Liver (tissue), 9 donors: ENCODE results near the gene AEN. TPM values are rescaled to one million over a fixed set of nuclear protein-coding genes. Genes with fewer than 3 reads are reported as not detected.

Experiments used
- DNase-seq: peaks from one replicate; pipeline ENCODE4 v3.0.0-alpha.2; 2017; ENCODE audit warnings: low spot score
- H3K27ac ChIP-seq, 2 donors: one replicate each; pipeline ENCODE4 v1.7.0; 2013; ENCODE audit warnings: inconsistent platforms in 2 of 2, low read length in 2 of 2, control low read depth in 1 of 2, low read depth in 1 of 2, mild to moderate bottlenecking in 1 of 2
- H3K27me3 ChIP-seq, 4 donors: one replicate each; pipeline versions ENCODE4 v1.6.1 to v1.7.0; 2013; ENCODE audit warnings: low read length in 3 of 4, inconsistent platforms in 1 of 4, mild to moderate bottlenecking in 1 of 4, moderate library complexity in 1 of 4; ENCODE audit not compliant: control insufficient read depth in 4 of 4, insufficient read depth in 4 of 4
- H3K36me3 ChIP-seq, 4 donors: one replicate each; pipeline versions ENCODE4 v1.6.1 to v1.7.0; 2013; ENCODE audit warnings: low read length in 3 of 4, mild to moderate bottlenecking in 3 of 4, low read depth in 1 of 4, moderate library complexity in 1 of 4; ENCODE audit not compliant: control insufficient read depth in 4 of 4, insufficient read depth in 3 of 4
- H3K4me1 ChIP-seq, 4 donors: one replicate each; pipeline versions ENCODE4 v1.6.1 to v1.7.0; 2013; ENCODE audit warnings: low read length in 3 of 4, mild to moderate bottlenecking in 3 of 4, moderate library complexity in 1 of 4; ENCODE audit not compliant: control insufficient read depth in 4 of 4, insufficient read depth in 4 of 4
- H3K4me3 ChIP-seq, 3 donors: one replicate each; pipeline versions ENCODE4 v1.6.1 to v1.7.0; 2013; ENCODE audit warnings: low read length in 3 of 3, control low read depth in 1 of 3, low read depth in 1 of 3, mild to moderate bottlenecking in 1 of 3
- H3K9ac ChIP-seq, 2 donors: one replicate each; pipeline ENCODE4 v1.7.0; 2013; ENCODE audit warnings: low read length in 2 of 2, mild to moderate bottlenecking in 2 of 2, moderate library complexity in 2 of 2, control low read depth in 1 of 2, low read depth in 1 of 2
- H3K9me3 ChIP-seq, 4 donors: one replicate each; pipeline versions ENCODE4 v1.6.1 to v1.7.0; 2013; ENCODE audit warnings: low read length in 3 of 4; ENCODE audit not compliant: control insufficient read depth in 4 of 4
- ATF3 ChIP-seq: IDR thresholded peaks from 2 replicates; pipeline ENCODE4 v1.6.1; 2016; ENCODE audit warnings: antibody characterized with exemption
- EGR1 ChIP-seq, 2 donors: IDR thresholded peaks; 2 replicates each; pipeline ENCODE4 v1.6.1; 2016 to 2018; ENCODE audit warnings: antibody characterized with exemption in 2 of 2, low read depth in 2 of 2
- FOXA1 ChIP-seq: IDR thresholded peaks from 2 replicates; pipeline ENCODE4 v1.6.1; 2016; ENCODE audit warnings: antibody characterized with exemption
- FOXA2 ChIP-seq: IDR thresholded peaks from 2 replicates; pipeline ENCODE4 v1.6.1; 2016; ENCODE audit warnings: antibody characterized with exemption
- GABPA ChIP-seq, 2 donors: IDR thresholded peaks in 1 of 2; conservative IDR thresholded peaks in 1 of 2; 2 replicates each; pipeline ENCODE4 v1.6.1; 2016; ENCODE audit warnings: antibody characterized with exemption in 2 of 2, mild to moderate bottlenecking in 1 of 2, moderate library complexity in 1 of 2
- HNF4A ChIP-seq, 2 donors: conservative IDR thresholded peaks; 2 replicates each; pipeline ENCODE4 v1.6.1; 2016; ENCODE audit warnings: antibody characterized with exemption in 2 of 2, mild to moderate bottlenecking in 2 of 2
- HNF4G ChIP-seq: IDR thresholded peaks from 2 replicates; pipeline ENCODE4 v1.6.1; 2016; ENCODE audit warnings: antibody characterized with exemption
- JUND ChIP-seq, 2 donors: IDR thresholded peaks; 2 replicates each; pipeline ENCODE4 v1.6.1; 2016; ENCODE audit warnings: antibody characterized with exemption in 2 of 2
- MAX ChIP-seq: IDR thresholded peaks from 2 replicates; pipeline ENCODE4 v1.6.1; 2016; ENCODE audit warnings: antibody characterized with exemption
- NR2F2 ChIP-seq: IDR thresholded peaks from 2 replicates; pipeline ENCODE4 v1.6.1; 2016; ENCODE audit warnings: antibody characterized with exemption
- RAD21 ChIP-seq, 2 donors: IDR thresholded peaks; 2 replicates each; pipeline ENCODE4 v1.6.1; 2016; ENCODE audit warnings: antibody characterized with exemption in 2 of 2, mild to moderate bottlenecking in 2 of 2
- RXRA ChIP-seq, 2 donors: IDR thresholded peaks; 2 replicates each; pipeline ENCODE4 v1.6.1; 2017 to 2018; ENCODE audit warnings: antibody characterized with exemption in 2 of 2, mild to moderate bottlenecking in 1 of 2
- SP1 ChIP-seq: IDR thresholded peaks from 2 replicates; pipeline ENCODE4 v1.6.1; 2018; ENCODE audit warnings: antibody characterized with exemption, mild to moderate bottlenecking
- TAF1 ChIP-seq: conservative IDR thresholded peaks from 2 replicates; pipeline ENCODE4 v1.6.1; 2016; ENCODE audit warnings: antibody characterized with exemption, mild to moderate bottlenecking
- YY1 ChIP-seq: IDR thresholded peaks from 2 replicates; pipeline ENCODE4 v1.6.1; 2016; ENCODE audit warnings: antibody characterized with exemption, mild to moderate bottlenecking
- ZBTB33 ChIP-seq: IDR thresholded peaks from 2 replicates; pipeline ENCODE4 v1.6.1; 2016; ENCODE audit warnings: antibody characterized with exemption
- WGBS: extraction: QIAGEN DNeasy Blood & Tissue Kit; methylation state at CpG from one replicate; pipeline ENCODE4 v1.1.7; 2013; 5-methylcytosine and 5-hydroxymethylcytosine counted together
- polyA plus RNA-seq, 2 donors: library from polyadenylated mRNA; stranded (reverse) in 1 of 2; unstranded in 1 of 2; fragments of 200-250 nt in 1 of 2; fragments of >200 nt in 1 of 2; fragmentation: Nextera tagmentation in 1 of 2; extraction: Ambion mirVana in 1 of 2; gene quantifications; one replicate each; pipeline versions ENCODE4 v1.2.1 to v1.2.3, GENCODE V29; 2013 to 2015
- total RNA-seq, 2 donors: library from RNA; depleted of rRNA; stranded (reverse); fragments of >200 nt; gene quantifications; one replicate each; pipeline ENCODE4 v1.2.3, GENCODE V29; 2014
- TF ChIP-seq, protein P1 (sequence below): IDR thresholded peaks from 2 replicates; pipeline ENCODE4 v1.6.1; 2016; ENCODE audit warnings: antibody characterized with exemption, mild to moderate bottlenecking
- TF ChIP-seq, protein P2 (sequence below): fragments of 150-350 bp; IDR thresholded peaks from 2 replicates; pipeline ENCODE4 v1.5.1; 2017; ENCODE audit warnings: improper control_type of control experiment, low read depth, low read length; ENCODE audit not compliant: missing input control
- donor health status: healthy.
- donor health status: healthy.
- donor health status: healthy.
- donor health status: healthy.
- donor health status: healthy.

AEN gene
- total and polyA plus RNA-seq, 4 donors: 2.8 to 19.2 (median 10.5) TPM

DNA sequence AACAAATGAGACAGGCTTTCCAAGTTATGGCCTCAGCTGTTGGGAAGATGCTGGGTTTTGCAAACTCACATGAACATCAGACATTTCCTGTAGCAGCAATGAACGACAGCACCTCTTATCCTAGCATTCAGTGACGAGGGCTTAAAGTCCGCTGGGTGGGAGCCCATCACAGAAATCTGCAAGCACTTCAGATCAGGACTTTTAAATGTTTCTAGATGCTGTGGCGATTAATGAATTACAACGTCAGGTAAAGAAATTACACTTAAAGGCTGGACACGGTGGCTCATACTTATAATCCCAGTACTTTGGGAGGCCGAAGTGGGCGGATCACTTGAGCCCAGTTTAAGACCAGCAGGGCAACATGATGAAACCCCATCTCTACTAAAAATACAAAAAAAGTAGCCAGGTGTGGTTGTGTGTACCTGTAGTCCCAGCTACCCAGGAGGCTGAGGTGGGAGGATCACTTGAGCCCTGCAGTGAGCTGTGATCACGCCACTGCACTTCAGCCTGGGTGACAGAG lies 3.9 kb downstream of the AEN start:
- WGBS: 67% methylated on average over 9 of the region's 9 CpGs
- Histone ChIP-seq H3K4me3 (no peak overlapping the region), H3K9me3 (no peaks in the 10 kb centered on the region), H3K27ac (peak overlapping the region in 1 of 2 donors; percentile 65), H3K27me3 (no peaks in the 10 kb centered on the region), H3K36me3 (peaks cover 1 to 24% (median 19%) of the 10 kb centered on the region in 4 donors), H3K9ac (no peak overlapping the region), H3K4me1 (peaks cover 7 to 30% (median 13%) of the 10 kb centered on the region in 4 donors)
- TF ChIP-seq SP1 (no peak), ATF3 (no peak), EGR1 (IDR thresholded peaks at IDR 0.05; ENCODE audit: low read depth in 2 of 2) (no peak), GABPA (IDR thresholded peaks at IDR 0.05 in 1 of 2, conservative IDR thresholded peaks at IDR 0.05 in 1 of 2) (no peak), FOXA1 (no peak), JUND (IDR thresholded peaks at IDR 0.05) (no peak)
- TF ChIP-seq, protein P1, sequence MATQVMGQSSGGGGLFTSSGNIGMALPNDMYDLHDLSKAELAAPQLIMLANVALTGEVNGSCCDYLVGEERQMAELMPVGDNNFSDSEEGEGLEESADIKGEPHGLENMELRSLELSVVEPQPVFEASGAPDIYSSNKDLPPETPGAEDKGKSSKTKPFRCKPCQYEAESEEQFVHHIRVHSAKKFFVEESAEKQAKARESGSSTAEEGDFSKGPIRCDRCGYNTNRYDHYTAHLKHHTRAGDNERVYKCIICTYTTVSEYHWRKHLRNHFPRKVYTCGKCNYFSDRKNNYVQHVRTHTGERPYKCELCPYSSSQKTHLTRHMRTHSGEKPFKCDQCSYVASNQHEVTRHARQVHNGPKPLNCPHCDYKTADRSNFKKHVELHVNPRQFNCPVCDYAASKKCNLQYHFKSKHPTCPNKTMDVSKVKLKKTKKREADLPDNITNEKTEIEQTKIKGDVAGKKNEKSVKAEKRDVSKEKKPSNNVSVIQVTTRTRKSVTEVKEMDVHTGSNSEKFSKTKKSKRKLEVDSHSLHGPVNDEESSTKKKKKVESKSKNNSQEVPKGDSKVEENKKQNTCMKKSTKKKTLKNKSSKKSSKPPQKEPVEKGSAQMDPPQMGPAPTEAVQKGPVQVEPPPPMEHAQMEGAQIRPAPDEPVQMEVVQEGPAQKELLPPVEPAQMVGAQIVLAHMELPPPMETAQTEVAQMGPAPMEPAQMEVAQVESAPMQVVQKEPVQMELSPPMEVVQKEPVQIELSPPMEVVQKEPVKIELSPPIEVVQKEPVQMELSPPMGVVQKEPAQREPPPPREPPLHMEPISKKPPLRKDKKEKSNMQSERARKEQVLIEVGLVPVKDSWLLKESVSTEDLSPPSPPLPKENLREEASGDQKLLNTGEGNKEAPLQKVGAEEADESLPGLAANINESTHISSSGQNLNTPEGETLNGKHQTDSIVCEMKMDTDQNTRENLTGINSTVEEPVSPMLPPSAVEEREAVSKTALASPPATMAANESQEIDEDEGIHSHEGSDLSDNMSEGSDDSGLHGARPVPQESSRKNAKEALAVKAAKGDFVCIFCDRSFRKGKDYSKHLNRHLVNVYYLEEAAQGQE: peak; percentile 23
- no peak for DNase-seq

GRCh38 chr15:88625943-88626741 lies 5.0 kb downstream of the AEN start:
- peaks cover 5 to 26% (median 11%) of the 10 kb centered on the region in 4 donors for H3K4me1 ChIP-seq
- WGBS: 93% methylated on average over 23 of the region's 23 CpGs

More at GRCh38 chr15:88625943-88626741, 5.0 kb downstream of the AEN start:
- Histone ChIP-seq H3K36me3 (peaks cover 1 to 26% (median 23%) of the 10 kb centered on the region in 4 donors), H3K9me3 (no peaks in the 10 kb centered on the region), H3K9ac (no peak overlapping the region), H3K4me3 (no peak overlapping the region), H3K27ac (no peak overlapping the region), H3K27me3 (no peaks in the 10 kb centered on the region)
- TF ChIP-seq RXRA (IDR thresholded peaks at IDR 0.05) (no peak), HNF4A (conservative IDR thresholded peaks at IDR 0.05) (no peak), MAX (no peak), ATF3 (no peak), HNF4G (no peak), SP1 (no peak), GABPA (IDR thresholded peaks at IDR 0.05 in 1 of 2, conservative IDR thresholded peaks at IDR 0.05 in 1 of 2) (no peak), TAF1 (no peak), EGR1 (IDR thresholded peaks at IDR 0.05; ENCODE audit: low read depth in 2 of 2) (no peak), YY1 (no peak), NR2F2 (no peak), FOXA2 (no peak), FOXA1 (no peak), JUND (IDR thresholded peaks at IDR 0.05) (no peak), RAD21 (IDR thresholded peaks at IDR 0.05) (no peak), ZBTB33 (no peak)
- TF ChIP-seq, protein P1: no peak
- TF ChIP-seq, protein P2, sequence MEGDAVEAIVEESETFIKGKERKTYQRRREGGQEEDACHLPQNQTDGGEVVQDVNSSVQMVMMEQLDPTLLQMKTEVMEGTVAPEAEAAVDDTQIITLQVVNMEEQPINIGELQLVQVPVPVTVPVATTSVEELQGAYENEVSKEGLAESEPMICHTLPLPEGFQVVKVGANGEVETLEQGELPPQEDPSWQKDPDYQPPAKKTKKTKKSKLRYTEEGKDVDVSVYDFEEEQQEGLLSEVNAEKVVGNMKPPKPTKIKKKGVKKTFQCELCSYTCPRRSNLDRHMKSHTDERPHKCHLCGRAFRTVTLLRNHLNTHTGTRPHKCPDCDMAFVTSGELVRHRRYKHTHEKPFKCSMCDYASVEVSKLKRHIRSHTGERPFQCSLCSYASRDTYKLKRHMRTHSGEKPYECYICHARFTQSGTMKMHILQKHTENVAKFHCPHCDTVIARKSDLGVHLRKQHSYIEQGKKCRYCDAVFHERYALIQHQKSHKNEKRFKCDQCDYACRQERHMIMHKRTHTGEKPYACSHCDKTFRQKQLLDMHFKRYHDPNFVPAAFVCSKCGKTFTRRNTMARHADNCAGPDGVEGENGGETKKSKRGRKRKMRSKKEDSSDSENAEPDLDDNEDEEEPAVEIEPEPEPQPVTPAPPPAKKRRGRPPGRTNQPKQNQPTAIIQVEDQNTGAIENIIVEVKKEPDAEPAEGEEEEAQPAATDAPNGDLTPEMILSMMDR: no peak
- no peak for DNase-seq
